Transverse colon (tissue), 3 donors: ENCODE measurements around the gene TBCD.

ENCODE experiments used
- CTCF ChIP-seq, 5 experiments: fragments of 200-600 bp in 3 of 5; fragments of 450-650 bp in 2 of 5; sonication (generic) in 3 of 5; IDR thresholded peaks; 1 replicate in 2 of 5; 2 replicates in 3 of 5; pipeline ENCODE4 v1.5.1; 2016 to 2017; ENCODE audit warnings: antibody characterized with exemption in 5 of 5, inconsistent platforms in 3 of 5, mild to moderate bottlenecking in 2 of 5, moderate library complexity in 1 of 5
- EP300 ChIP-seq: sonication (generic); formaldehyde crosslinking; IDR thresholded peaks from one replicate; pipeline ENCODE4 v1.6.1; 2017; ENCODE audit warnings: antibody characterized with exemption, low read depth

- TF ChIP-seq CTCF (IDR thresholded peaks at IDR 0.05) (no peak), EP300 (no peak)
These were observed 234.1 kb downstream of the TBCD start for GRCh38 chr17:82985973-82986372.
